K562 (cell line): ENCODE results near the gene ELOVL1. TPM values are rescaled to one million over a fixed set of nuclear protein-coding genes. Genes with fewer than 3 reads are reported as not detected.

ENCODE experiments used
- CHD4 ChIP-seq: fragments of 200-600 bp; sonication (generic); IDR thresholded peaks from 3 replicates; pipeline ENCODE4 v1.6.1; 2012; ENCODE audit warnings: low read depth, mild to moderate bottlenecking, mixed read lengths, low read length, inconsistent platforms; ENCODE audit not compliant: insufficient read depth, insufficient replicate concordance, poor library complexity, severe bottlenecking
- CREBBP ChIP-seq: IDR thresholded peaks from one replicate; pipeline ENCODE4 v1.6.1; 2012; ENCODE audit warnings: low read depth, mild to moderate bottlenecking, control low read depth, inconsistent platforms, low read length
- DNMT1 ChIP-seq: fragments of 450-650 bp; IDR thresholded peaks from 2 replicates; pipeline ENCODE4 v1.6.1; 2016; ENCODE audit warnings: antibody characterized with exemption, mild to moderate bottlenecking
- FOXM1 ChIP-seq, 2 experiments: fragments of 450-650 bp in 1 of 2; sonication (generic) in 1 of 2; formaldehyde crosslinking in 1 of 2; IDR thresholded peaks; 2 replicates each; pipeline versions ENCODE4 v1.6.1 to v1.9.0; 2017 to 2022; ENCODE audit warnings: low read depth in 2 of 2, mild to moderate bottlenecking in 2 of 2, missing genetic modification reagents in 1 of 2, moderate library complexity in 1 of 2
- HEY1 ChIP-seq: fragments of 250-450 bp; sonication (Bioruptor Pico); IDR thresholded peaks from 2 replicates; pipeline ENCODE4 v1.5.0; 2020; ENCODE audit warnings: mild to moderate bottlenecking, moderate library complexity, borderline replicate concordance
- HMG20A ChIP-seq: fragments of 450-650 bp; formaldehyde crosslinking; conservative IDR thresholded peaks from 2 replicates; pipeline ENCODE4 v1.4.0; 2020; ENCODE audit warnings: mild to moderate bottlenecking, mixed read lengths
- HSF4 ChIP-seq: fragments of 250-450 bp; sonication (Bioruptor Pico); IDR thresholded peaks from 2 replicates; pipeline ENCODE4 v2.1.2; 2022; ENCODE audit warnings: mild to moderate bottlenecking, moderate library complexity, borderline replicate concordance
- MAFF ChIP-seq: IDR thresholded peaks from 2 replicates; pipeline ENCODE4 v1.6.1; 2012; ENCODE audit warnings: low read length, improper control_type of control experiment
- NRF1 ChIP-seq, 2 experiments: fragments of 450-650 bp; IDR thresholded peaks in 1 of 2; conservative IDR thresholded peaks in 1 of 2; 2 replicates each; pipeline ENCODE4 v1.6.1; 2014; ENCODE audit warnings: mild to moderate bottlenecking in 2 of 2
- PKNOX1 ChIP-seq: fragments of 450-650 bp; IDR thresholded peaks from 2 replicates; pipeline ENCODE4 v1.6.1; 2016
- POLR2AphosphoS5 ChIP-seq: IDR thresholded peaks from 2 replicates; pipeline ENCODE4 v1.6.1; 2011; ENCODE audit warnings: mild to moderate bottlenecking, low read depth, low read length, moderate library complexity; ENCODE audit not compliant: control insufficient read depth, insufficient read depth
- RBM25 ChIP-seq: fragments of 200-400 bp; formaldehyde crosslinking; IDR thresholded peaks from 2 replicates; pipeline ENCODE4 v1.6.1; 2018; ENCODE audit warnings: low read length, low read depth, moderate library complexity; ENCODE audit not compliant: severe bottlenecking
- SAFB2 ChIP-seq: fragments of 200-400 bp; formaldehyde crosslinking; IDR thresholded peaks from 2 replicates; pipeline ENCODE4 v1.6.1; 2018; ENCODE audit warnings: borderline replicate concordance, low read length, low read depth, moderate library complexity; ENCODE audit not compliant: severe bottlenecking
- SETDB1 ChIP-seq: IDR thresholded peaks from one replicate; pipeline ENCODE4 v1.6.1; 2012; ENCODE audit warnings: low read length, control low read depth, inconsistent platforms
- SMARCE1 ChIP-seq: fragments of 450-650 bp; IDR thresholded peaks from 2 replicates; pipeline ENCODE4 v1.7.1; 2016; ENCODE audit warnings: mild to moderate bottlenecking
- TAL1 ChIP-seq: fragments of 450-650 bp; IDR thresholded peaks from 2 replicates; pipeline ENCODE4 v1.6.1; 2016; ENCODE audit warnings: mild to moderate bottlenecking
- TBL1XR1 ChIP-seq, 2 experiments: IDR thresholded peaks; 2 replicates each; pipeline ENCODE4 v1.6.1; 2012; ENCODE audit warnings: improper control_type of control experiment in 2 of 2, low read length in 2 of 2, mild to moderate bottlenecking in 1 of 2
- ZFPM2 ChIP-seq: fragments of 250-450 bp; sonication (Bioruptor Pico); IDR thresholded peaks from 2 replicates; pipeline ENCODE4 v1.5.1; 2022; ENCODE audit warnings: mild to moderate bottlenecking
- ZKSCAN1 ChIP-seq: fragments of 150-350 bp; IDR thresholded peaks from 2 replicates; pipeline ENCODE4 v1.6.1; 2016; ENCODE audit warnings: low read depth, low read length
- ZNF121 ChIP-seq: sonication (generic); formaldehyde crosslinking; conservative IDR thresholded peaks from 2 replicates; pipeline ENCODE4 v1.8.0; 2022; ENCODE audit warnings: missing genetic modification reagents
- ZNF124 ChIP-seq: sonication (generic); formaldehyde crosslinking; IDR thresholded peaks from 2 replicates; pipeline ENCODE4 v1.8.1; 2022; ENCODE audit warnings: missing genetic modification reagents
- ZNF277 ChIP-seq: fragments of 250-450 bp; sonication (Bioruptor Pico); IDR thresholded peaks from 2 replicates; pipeline ENCODE4 v1.8.0; 2022; ENCODE audit warnings: inconsistent platforms, mild to moderate bottlenecking, moderate library complexity, borderline replicate concordance
- ZNF280B ChIP-seq: fragments of 250-450 bp; sonication (Bioruptor Pico); IDR thresholded peaks from 2 replicates; pipeline ENCODE4 v1.5.1; 2021; ENCODE audit warnings: mild to moderate bottlenecking
- ZNF354B ChIP-seq: fragments of 250-450 bp; sonication (Bioruptor Pico); IDR thresholded peaks from 2 replicates; pipeline ENCODE4 v1.4.0; 2020
- ZNF75A ChIP-seq: fragments of 450-650 bp; formaldehyde crosslinking; IDR thresholded peaks from 2 replicates; pipeline ENCODE4 v1.4.0; 2020; ENCODE audit warnings: mild to moderate bottlenecking
- polyA plus RNA-seq, 8 experiments: library from polyadenylated mRNA; depleted of rRNA in 4 of 8; stranded (reverse) in 5 of 8; unstranded in 3 of 8; fragments of >200 nt; fragmentation: Nextera tagmentation in 2 of 8; fragmentation: Illumina TruSeq in 1 of 8; extraction: Ambion mirVana in 2 of 8; extraction: Trizol in 1 of 8; gene quantifications; 2 replicates each; pipeline versions ENCODE4 v1.2.1 to v1.2.3, GENCODE V29; 2011 to 2014; ENCODE audit warnings: inconsistent platforms in 1 of 8, missing spikeins in 1 of 8
- total RNA-seq, 7 experiments: library from RNA; depleted of rRNA in 6 of 7; stranded (reverse); fragments of >200 nt in 6 of 7; fragmentation: Illumina TruSeq in 2 of 7; extraction: Trizol in 2 of 7; gene quantifications; 2 replicates each; pipeline versions ENCODE4 v1.2.1 to v1.2.3, GENCODE V29; 2011 to 2021; ENCODE audit warnings: low replicate concordance in 1 of 7

Gene ELOVL1
- total and polyA plus RNA-seq, 9 of the 15 experiments (the other 6 are each of a cell fraction or from before 2014, with no cell fraction given): 51.0 to 157 (median 70.3) TPM

- TF ChIP-seq DNMT1: no peak
- TF ChIP-seq ZNF354B (CRISPR knock-in tag): no peak
- TF ChIP-seq NRF1 (conservative IDR thresholded peaks at IDR 0.05 in 1 of 2, IDR thresholded peaks at IDR 0.05 in 1 of 2): peak; percentile 79 to 85
- no peak for TF ChIP-seq ZNF277
- no peak for TF ChIP-seq ZFPM2 (CRISPR knock-in tag)
- TF ChIP-seq RBM25: peak; percentile 81
- no peak for TF ChIP-seq HMG20A (CRISPR knock-in tag)
- no peak for TF ChIP-seq ZNF75A
- TF ChIP-seq FOXM1 (IDR thresholded peaks at IDR 0.05; ENCODE audit: low read depth): 0 out of 2 replicates have a peak, but pooled peaks have one; percentile 27
- TF ChIP-seq FOXM1 (CRISPR knock-in tag; IDR thresholded peaks at IDR 0.05; ENCODE audit: low read depth): 0 out of 2 replicates have a peak, but pooled peaks have one; percentile 28
- peak; percentile 68; the same call in 1 of the 2 replicates for TF ChIP-seq SMARCE1
- TF ChIP-seq ZKSCAN1: no peak
- TF ChIP-seq SAFB2: no peak
- TF ChIP-seq MAFF: peak; percentile 41; the same call in 1 of the 2 replicates
- no peak for TF ChIP-seq CREBBP
- TF ChIP-seq ZNF124 (CRISPR knock-in tag): no peak
- no peak for TF ChIP-seq SETDB1
- TF ChIP-seq PKNOX1: peak; percentile 97
- TF ChIP-seq TAL1: no peak
- TF ChIP-seq HEY1: no peak
- TF ChIP-seq HSF4: no peak
- TF ChIP-seq ZNF280B (CRISPR knock-in tag): no peak
- TF ChIP-seq CHD4: no peak
- peak in 1 of 2 experiments; percentile 41; a peak in 1 of 4 replicates for TF ChIP-seq TBL1XR1 (IDR thresholded peaks at IDR 0.05; ENCODE audit: low read length in 2 of 2)
- TF ChIP-seq POLR2AphosphoS5: peak; percentile 87
- TF ChIP-seq ZNF121 (CRISPR knock-in tag): no peak
Measured at GRCh38 chr1:43389326-43390313, 21.8 kb upstream of the ELOVL1 start, which contains the start of the genes MED8 and SZT2 (continued).
